Measurements from ENCODE around the gene POFUT1. TPM values are rescaled to one million over a fixed set of nuclear protein-coding genes. Genes with fewer than 3 reads are reported as not detected.
"Not testable (repeated sequence)": the region's sequence is repeated elsewhere in the genome, so short reads cannot be mapped to it uniquely, and the experiment has no call there.

The POFUT1 gene
- total RNA-seq, 4 donors from 2014 or later: 26.0 to 49.4 (median 32.4) TPM

DNA sequence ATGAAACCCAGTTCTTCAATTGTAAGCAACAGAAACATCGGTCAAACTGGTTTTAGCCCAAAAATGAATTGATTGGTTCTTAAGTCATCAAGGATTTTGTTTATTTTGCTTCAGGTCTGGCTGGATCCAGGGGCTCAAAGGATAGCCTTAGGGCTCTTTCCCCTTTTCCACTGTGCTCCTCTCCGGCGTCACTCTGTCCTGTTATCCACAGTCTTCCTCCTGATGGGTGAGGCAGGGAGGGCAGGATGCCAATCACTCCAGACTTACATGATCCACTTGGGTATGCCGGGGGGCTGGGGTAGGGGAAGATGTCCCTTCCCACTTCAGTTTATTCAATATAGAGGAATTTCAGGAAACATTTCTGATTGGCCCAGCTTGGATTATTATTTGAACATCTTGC, 40.1 kb upstream of the POFUT1 start:
- WGBS, 2 donors: 94 to 96% methylated on average over 4 of the region's 4 CpGs
- TF ChIP-seq POLR2A (IDR thresholded peaks at IDR 0.05): no peak
- TF ChIP-seq, protein P1, sequence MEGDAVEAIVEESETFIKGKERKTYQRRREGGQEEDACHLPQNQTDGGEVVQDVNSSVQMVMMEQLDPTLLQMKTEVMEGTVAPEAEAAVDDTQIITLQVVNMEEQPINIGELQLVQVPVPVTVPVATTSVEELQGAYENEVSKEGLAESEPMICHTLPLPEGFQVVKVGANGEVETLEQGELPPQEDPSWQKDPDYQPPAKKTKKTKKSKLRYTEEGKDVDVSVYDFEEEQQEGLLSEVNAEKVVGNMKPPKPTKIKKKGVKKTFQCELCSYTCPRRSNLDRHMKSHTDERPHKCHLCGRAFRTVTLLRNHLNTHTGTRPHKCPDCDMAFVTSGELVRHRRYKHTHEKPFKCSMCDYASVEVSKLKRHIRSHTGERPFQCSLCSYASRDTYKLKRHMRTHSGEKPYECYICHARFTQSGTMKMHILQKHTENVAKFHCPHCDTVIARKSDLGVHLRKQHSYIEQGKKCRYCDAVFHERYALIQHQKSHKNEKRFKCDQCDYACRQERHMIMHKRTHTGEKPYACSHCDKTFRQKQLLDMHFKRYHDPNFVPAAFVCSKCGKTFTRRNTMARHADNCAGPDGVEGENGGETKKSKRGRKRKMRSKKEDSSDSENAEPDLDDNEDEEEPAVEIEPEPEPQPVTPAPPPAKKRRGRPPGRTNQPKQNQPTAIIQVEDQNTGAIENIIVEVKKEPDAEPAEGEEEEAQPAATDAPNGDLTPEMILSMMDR (IDR thresholded peaks at IDR 0.05): no peak
- no peak for TF ChIP-seq EP300 (IDR thresholded peaks at IDR 0.05)
- no peaks in the 10 kb centered on the region for H3K4me1 ChIP-seq

DNA sequence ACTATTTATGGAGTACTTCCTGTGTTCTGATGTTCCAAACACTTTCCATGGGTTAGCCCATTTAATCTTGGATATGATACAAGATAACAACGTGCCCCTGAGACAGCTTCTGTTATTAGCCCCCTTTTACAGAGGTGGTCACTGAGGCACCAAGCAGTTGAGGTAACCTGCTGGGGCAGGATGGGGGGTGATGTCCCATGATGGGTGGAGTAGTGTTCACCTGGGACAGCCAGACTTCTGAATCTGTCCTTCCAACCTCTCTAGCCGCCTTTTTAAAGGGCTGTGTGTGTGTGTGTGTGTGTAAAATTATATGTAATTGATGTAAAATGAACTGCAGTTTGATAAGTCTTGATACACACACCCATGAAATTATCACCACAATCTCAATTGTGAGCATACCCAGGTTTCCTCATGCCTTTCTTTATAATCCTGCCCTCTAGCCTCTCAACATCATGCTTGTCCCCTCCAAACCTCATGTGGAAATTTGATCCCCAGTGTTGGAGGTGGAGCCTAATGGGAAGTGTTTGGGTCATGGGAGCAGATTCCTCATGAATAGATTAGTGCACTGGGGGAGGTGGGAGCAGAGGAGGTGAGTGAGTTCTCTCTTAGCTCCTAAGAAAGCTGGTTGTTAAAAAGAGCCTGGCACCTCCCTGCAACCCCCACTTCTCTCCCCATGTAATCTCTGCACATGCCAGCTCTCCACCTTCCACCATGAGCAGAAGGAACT, 39.3 kb upstream of the POFUT1 start:
- Histone ChIP-seq H3K27me3 (no peaks in the 10 kb centered on the region), H3K4me1 (no peaks in the 10 kb centered on the region), H3K9me3 (no peaks in the 10 kb centered on the region), H3K4me3 (no peak overlapping the region), H3K27ac (no peak overlapping the region), H3K36me3 (peaks cover 0 to 48% (median 2%) of the 10 kb centered on the region in 3 donors)
- no peak for DNase-seq (ENCODE audit: low spot score in 2 of 2)
- 62 to 78% methylated on average over 2 of the region's 2 CpGs for WGBS, 2 donors
- no peak for TF ChIP-seq EP300 (IDR thresholded peaks at IDR 0.05)
- TF ChIP-seq, protein P1 (IDR thresholded peaks at IDR 0.05): no peak
- TF ChIP-seq POLR2A (IDR thresholded peaks at IDR 0.05): no peak

More for the DNA sequence above, 40.1 kb upstream of the POFUT1 start:
- no peak overlapping the region for H3K27ac ChIP-seq
- H3K27me3 ChIP-seq: no peaks in the 10 kb centered on the region
- H3K9me3 ChIP-seq: no peaks in the 10 kb centered on the region
- no peak for DNase-seq (ENCODE audit: low spot score in 2 of 2)
- peaks cover 0 to 55% (median 2%) of the 10 kb centered on the region in 3 donors for H3K36me3 ChIP-seq
- H3K4me3 ChIP-seq: no peak overlapping the region

DNA sequence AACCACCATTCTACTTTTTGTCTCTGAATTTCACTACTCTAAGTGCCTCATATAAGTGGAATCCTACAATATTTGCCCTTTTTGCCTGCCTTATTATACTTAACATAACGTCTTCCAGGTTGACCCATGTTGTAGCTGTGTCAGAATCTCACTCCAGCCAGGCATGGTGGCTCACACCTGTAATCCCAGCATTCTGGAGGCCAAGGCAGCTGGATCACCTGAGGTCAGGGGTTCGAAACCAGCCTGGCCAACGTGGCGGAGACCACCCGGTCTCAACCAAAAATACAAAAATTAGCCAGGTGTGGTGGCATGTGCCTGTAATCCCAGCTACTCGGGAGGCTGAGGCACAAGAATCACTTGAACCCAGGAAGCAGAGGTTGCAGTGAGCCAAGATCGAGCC, 30.0 kb upstream of the POFUT1 start:
- 86 to 91% methylated on average over 7 of the region's 7 CpGs for WGBS, 2 donors
- H3K27ac ChIP-seq; H3K9me3 ChIP-seq; H3K4me3 ChIP-seq; H3K27me3 ChIP-seq; H3K36me3 ChIP-seq; DNase-seq (ENCODE audit: low spot score in 2 of 2); H3K4me1 ChIP-seq: not testable (repeated sequence)

DNA sequence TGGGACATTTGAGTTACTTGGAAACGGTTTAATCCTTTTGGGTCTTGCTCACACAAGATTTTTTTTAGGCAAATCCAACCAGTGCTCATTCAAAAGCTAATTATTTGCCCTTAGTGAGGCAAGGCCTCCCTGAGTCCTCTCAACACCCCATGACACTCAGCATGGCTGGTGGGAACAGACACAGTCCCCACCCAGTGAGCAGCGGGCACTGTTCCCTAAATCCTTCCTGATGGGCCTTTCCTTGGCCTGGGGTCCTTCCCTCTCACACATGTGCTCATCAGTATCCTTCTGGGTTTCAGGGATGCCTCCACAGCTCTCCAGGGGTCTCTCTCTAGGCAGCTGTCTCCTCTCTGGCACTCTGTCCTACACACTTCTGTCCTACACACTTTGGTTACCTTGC, 28.2 kb upstream of the POFUT1 start:
- Histone ChIP-seq H3K27me3 (no peaks in the 10 kb centered on the region), H3K4me1 (no peaks in the 10 kb centered on the region), H3K4me3 (no peak overlapping the region), H3K36me3 (peaks cover 0 to 6% (median 0%) of the 10 kb centered on the region in 3 donors), H3K27ac (no peak overlapping the region), H3K9me3 (no peaks in the 10 kb centered on the region)
- no peak for DNase-seq (ENCODE audit: low spot score in 2 of 2)
- TF ChIP-seq EP300 (IDR thresholded peaks at IDR 0.05) (no peak), POLR2A (IDR thresholded peaks at IDR 0.05) (no peak)
- TF ChIP-seq, protein P1 (IDR thresholded peaks at IDR 0.05): no peak
- WGBS, 2 donors: 74 to 93% methylated on average over 2 of the region's 2 CpGs

DNA sequence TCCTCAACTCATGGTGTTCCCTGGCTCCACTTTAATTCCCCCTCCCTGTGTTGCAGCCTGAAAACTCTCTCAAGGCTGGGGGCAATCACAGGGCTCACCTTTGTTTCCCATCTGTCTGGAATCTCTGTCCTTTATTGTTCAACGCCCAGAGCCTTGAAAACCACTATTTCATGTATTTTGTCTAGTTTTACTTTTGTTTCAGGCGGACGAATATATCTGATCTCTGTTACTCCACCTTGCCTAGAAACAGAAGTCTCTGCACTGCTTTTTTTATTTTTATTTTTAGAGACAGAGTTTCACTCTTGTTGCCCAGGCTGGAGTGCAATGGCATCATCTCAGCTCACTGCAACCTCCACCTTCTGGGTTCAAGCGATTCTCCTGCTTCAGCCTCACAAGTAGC, 27.7 kb upstream of the POFUT1 start:
- no peak overlapping the region for H3K27ac ChIP-seq
- TF ChIP-seq, protein P1 (IDR thresholded peaks at IDR 0.05): no peak
- TF ChIP-seq EP300 (IDR thresholded peaks at IDR 0.05) (no peak), POLR2A (IDR thresholded peaks at IDR 0.05) (no peak)
- H3K9me3 ChIP-seq: no peaks in the 10 kb centered on the region
- H3K4me3 ChIP-seq: no peak overlapping the region
- peaks cover 0 to 8% (median 0%) of the 10 kb centered on the region in 3 donors for H3K36me3 ChIP-seq
- DNase-seq (ENCODE audit: low spot score in 2 of 2): no peak
- WGBS, 2 donors: 87 to 94% methylated on average over 4 of the region's 4 CpGs
- H3K27me3 ChIP-seq: no peaks in the 10 kb centered on the region
- H3K4me1 ChIP-seq: no peaks in the 10 kb centered on the region
